Astrocyte of the cerebellum (primary cell): ENCODE results near the gene ARID5A.
A peak's percentile ranks its signal among the peaks of the same experiment; 100 is the strongest.

ENCODE experiments used
- DNase-seq: peaks from one replicate; pipeline ENCODE4 v3.0.0-alpha.2; 2011; ENCODE audit warnings: low read depth
- H3K4me3 ChIP-seq: 2 replicates; pipeline ENCODE4 v1.5.1; 2011; ENCODE audit warnings: mild to moderate bottlenecking, low read depth, low read length, moderate library complexity
- in situ Hi-C: cut with HindIII; loops from 2 replicates; pipeline ENCODE4 v1.10.0; 2017; ENCODE audit warnings: low sequenced_read_pairs
- TF ChIP-seq, protein P1 (sequence below): IDR thresholded peaks from 2 replicates; pipeline ENCODE4 v1.5.1; 2012; ENCODE audit warnings: low read length, low read depth, moderate library complexity, mild to moderate bottlenecking; ENCODE audit errors: missing control alignments

The ARID5A gene, protein sequence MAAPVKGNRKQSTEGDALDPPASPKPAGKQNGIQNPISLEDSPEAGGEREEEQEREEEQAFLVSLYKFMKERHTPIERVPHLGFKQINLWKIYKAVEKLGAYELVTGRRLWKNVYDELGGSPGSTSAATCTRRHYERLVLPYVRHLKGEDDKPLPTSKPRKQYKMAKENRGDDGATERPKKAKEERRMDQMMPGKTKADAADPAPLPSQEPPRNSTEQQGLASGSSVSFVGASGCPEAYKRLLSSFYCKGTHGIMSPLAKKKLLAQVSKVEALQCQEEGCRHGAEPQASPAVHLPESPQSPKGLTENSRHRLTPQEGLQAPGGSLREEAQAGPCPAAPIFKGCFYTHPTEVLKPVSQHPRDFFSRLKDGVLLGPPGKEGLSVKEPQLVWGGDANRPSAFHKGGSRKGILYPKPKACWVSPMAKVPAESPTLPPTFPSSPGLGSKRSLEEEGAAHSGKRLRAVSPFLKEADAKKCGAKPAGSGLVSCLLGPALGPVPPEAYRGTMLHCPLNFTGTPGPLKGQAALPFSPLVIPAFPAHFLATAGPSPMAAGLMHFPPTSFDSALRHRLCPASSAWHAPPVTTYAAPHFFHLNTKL

DNA sequence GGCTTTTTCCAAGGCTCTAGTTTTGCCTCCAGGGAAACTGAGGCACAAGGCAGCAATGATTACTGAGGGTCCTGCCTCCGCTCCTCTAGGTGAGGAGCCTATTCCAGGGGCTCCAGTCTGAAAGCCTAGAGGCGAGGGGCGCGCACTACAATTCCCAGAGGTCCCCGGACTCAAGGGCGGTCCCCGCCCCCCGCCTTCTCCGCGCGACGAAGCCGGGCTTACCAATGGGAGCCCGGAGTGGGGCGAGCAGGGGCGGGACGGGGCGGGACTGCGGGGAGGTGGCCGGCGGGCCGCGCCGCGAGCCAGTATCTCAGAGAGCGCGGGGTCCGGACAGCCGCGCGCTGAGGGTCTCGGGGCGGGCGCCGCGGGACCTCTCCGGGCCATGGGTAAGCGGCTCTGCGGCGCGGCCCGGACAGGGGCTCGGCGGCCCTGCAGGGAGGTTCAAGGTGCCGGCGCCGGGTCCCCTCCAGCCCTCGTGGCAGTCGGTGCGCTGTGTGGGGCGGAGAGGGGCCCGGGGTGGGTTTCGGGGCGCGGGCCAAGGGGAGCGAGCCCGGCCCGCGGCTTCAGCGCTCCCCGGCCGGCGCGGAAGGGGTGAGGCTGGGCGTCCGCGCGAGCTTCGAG lies at the start of gene ARID5A:
ARID5A (plus strand) TSS at position 308 of the 621 bp plus-strand sequence; CDS start at position 383, 75 bp downstream.
- in situ Hi-C loops = loop anchor here (25.0 kb wide), 1 partner anchor 249 kb away; no protein-coding TSS in a partner anchor
- peak; percentile 58 for DNase-seq
- TF ChIP-seq, protein P1, sequence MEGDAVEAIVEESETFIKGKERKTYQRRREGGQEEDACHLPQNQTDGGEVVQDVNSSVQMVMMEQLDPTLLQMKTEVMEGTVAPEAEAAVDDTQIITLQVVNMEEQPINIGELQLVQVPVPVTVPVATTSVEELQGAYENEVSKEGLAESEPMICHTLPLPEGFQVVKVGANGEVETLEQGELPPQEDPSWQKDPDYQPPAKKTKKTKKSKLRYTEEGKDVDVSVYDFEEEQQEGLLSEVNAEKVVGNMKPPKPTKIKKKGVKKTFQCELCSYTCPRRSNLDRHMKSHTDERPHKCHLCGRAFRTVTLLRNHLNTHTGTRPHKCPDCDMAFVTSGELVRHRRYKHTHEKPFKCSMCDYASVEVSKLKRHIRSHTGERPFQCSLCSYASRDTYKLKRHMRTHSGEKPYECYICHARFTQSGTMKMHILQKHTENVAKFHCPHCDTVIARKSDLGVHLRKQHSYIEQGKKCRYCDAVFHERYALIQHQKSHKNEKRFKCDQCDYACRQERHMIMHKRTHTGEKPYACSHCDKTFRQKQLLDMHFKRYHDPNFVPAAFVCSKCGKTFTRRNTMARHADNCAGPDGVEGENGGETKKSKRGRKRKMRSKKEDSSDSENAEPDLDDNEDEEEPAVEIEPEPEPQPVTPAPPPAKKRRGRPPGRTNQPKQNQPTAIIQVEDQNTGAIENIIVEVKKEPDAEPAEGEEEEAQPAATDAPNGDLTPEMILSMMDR = peak; percentile 29
- peak within 1 kb of the TSS; percentile 63 for H3K4me3 ChIP-seq

DNA sequence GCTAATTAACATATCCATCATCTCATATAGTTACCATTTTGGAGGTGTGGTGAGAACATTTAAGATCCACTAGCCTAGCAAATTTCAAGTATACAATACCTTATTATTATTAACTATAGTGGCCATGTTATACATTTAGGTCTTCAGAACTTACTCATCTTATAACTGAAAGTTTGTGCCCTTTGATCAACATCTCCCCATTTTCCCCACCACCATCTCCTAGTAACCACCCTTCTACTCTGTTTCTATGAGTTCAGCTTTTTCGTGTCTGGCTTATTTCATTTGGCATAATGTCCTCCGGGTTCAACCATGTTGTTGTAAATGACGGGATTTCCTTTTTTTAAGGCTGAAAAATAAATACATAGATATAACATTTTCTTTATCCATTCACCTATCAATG lies 47.3 kb upstream of the ARID5A start:
- H3K4me3 ChIP-seq = no peak overlapping the region
- DNase-seq = no peak
- in situ Hi-C loops = no loop called here
- TF ChIP-seq, protein P1 = no peak

DNA sequence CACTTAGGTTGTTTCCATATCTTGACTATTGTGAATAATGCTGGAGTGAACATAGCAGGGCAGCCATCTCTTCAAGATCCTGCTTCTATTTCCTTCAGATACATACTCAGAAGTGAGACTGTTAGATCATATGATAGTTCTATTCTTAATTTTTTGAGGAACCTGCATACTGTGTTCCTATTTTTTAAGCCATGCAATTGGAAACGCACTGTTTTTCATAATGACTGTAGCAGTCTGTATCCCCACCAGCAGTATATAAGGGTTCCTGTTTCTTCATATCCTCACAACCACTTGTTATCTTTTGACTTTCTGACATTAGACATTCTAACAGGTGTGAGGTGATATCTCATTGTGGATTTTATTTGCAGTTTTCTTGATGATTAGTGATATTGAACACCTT lies 46.9 kb upstream of the ARID5A start:
- in situ Hi-C loops = no loop called here
- no peak overlapping the region for H3K4me3 ChIP-seq
- TF ChIP-seq, protein P1 = no peak
- no peak for DNase-seq

DNA sequence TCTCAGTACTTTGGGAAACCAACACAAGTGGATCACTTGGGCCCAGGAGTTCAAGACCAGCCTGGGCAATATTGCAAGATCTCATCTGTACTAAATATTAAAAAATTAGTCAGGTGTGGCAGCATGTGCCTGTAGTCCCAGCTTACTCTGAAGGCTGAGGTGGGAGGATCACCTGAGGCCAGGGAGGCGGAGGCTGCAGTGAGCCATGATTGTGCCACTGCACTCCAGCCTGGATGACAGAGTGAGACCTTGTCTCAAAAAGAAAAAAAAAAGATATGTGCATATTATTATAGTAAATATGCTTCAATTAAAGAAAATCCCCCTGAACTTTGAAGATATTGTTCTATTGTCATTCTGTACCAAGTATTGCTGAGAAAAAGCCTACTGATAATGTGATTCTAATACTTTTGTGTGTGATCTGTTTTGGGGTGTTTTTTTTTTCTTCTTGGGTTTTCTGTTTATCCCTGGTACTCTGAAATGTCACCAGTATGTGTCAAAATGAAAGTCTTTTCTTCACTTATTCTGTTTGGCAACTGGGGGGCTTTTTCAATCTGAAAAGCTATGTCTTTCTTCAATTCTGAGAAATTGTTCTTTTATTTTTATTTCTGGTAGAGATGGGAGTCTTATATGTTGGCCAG lies 44.6 kb upstream of the ARID5A start:
- in situ Hi-C loops = no loop called here
- no peak overlapping the region for H3K4me3 ChIP-seq
- DNase-seq = no peak
- TF ChIP-seq, protein P1 = no peak

DNA sequence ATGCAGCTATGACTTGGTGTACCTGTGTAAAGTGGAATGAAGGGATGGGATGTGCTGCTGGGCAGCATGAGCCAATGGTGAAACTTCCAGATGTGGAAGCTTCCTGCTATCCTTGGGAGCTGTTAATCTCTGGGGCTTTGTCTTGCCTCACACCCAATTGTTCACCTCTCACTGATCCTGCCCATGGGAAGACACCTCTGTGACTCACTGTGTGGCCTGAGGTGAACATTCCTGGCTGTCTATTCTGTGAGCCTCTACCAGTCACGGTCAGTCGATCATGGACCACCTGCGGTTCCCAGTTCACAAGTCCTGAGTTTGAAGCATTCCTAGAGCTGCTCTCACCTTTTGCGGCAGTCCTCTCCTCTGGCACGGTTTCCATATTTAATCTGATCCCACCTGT lies 43.5 kb upstream of the ARID5A start:
- TF ChIP-seq, protein P1 = no peak
- H3K4me3 ChIP-seq = no peak overlapping the region
- DNase-seq = no peak
- in situ Hi-C loops = no loop called here

DNA sequence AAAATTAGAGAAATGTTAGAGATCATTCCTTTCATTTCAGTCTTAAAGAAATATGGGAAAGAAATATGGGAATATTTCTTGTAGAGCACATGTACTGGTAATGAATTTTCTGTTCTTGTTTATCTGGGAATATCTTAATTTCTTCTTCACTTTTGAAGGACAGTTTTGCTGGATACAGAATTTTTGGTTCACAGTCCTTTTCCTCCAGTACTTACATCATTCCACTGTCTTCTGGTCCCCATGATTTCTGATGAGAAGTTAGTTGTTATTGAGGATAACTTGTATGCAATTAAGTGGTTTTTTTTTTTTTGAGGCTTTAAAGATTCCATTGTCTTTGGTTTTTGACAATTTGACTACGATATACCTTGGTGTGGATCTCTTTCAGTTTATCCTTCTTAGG lies 42.4 kb upstream of the ARID5A start:
- TF ChIP-seq, protein P1 = no peak
- H3K4me3 ChIP-seq = no peak overlapping the region
- no peak for DNase-seq
- in situ Hi-C loops = no loop called here
